NT2/D1 (cell line): ENCODE measurements around the gene FCER1G.

Experiments
- DNase-seq: peaks from one replicate; pipeline ENCODE4 v3.0.0-alpha.2; 2011; ENCODE audit warnings: low read depth, low spot score
- H3K27me3 ChIP-seq: 2 replicates; pipeline ENCODE4 v1.6.0; 2011; ENCODE audit warnings: mild to moderate bottlenecking; ENCODE audit not compliant: insufficient read length, insufficient read depth
- H3K36me3 ChIP-seq: 2 replicates; pipeline ENCODE4 v1.6.1; 2011; ENCODE audit warnings: mild to moderate bottlenecking, low read length, mixed read lengths; ENCODE audit not compliant: insufficient read depth, insufficient read length
- H3K4me1 ChIP-seq: 2 replicates; pipeline ENCODE4 v1.5.1; 2011; ENCODE audit not compliant: insufficient read depth, insufficient read length
- H3K4me3 ChIP-seq: 2 replicates; pipeline ENCODE4 v1.5.1; 2011; ENCODE audit warnings: low read depth; ENCODE audit not compliant: insufficient read length
- H3K9ac ChIP-seq: 2 replicates; pipeline ENCODE4 v1.6.0; 2011; ENCODE audit warnings: low read depth; ENCODE audit not compliant: insufficient read length
- H3K9me3 ChIP-seq: 2 replicates; pipeline ENCODE4 v1.5.1; 2011; ENCODE audit warnings: mild to moderate bottlenecking, low read length; ENCODE audit not compliant: insufficient read depth
- SUZ12 ChIP-seq: IDR thresholded peaks from 2 replicates; pipeline ENCODE4 v1.6.1; 2011; ENCODE audit not compliant: insufficient read length, insufficient read depth; ENCODE audit errors: extremely low read depth
- YY1 ChIP-seq: IDR thresholded peaks from 2 replicates; pipeline ENCODE4 v1.6.1; 2011; ENCODE audit not compliant: insufficient read length, insufficient read depth
- ZNF274 ChIP-seq: IDR thresholded peaks from 2 replicates; pipeline ENCODE4 v1.6.1; 2011; ENCODE audit warnings: mild to moderate bottlenecking, low read depth, low read length

The FCER1G gene

DNA sequence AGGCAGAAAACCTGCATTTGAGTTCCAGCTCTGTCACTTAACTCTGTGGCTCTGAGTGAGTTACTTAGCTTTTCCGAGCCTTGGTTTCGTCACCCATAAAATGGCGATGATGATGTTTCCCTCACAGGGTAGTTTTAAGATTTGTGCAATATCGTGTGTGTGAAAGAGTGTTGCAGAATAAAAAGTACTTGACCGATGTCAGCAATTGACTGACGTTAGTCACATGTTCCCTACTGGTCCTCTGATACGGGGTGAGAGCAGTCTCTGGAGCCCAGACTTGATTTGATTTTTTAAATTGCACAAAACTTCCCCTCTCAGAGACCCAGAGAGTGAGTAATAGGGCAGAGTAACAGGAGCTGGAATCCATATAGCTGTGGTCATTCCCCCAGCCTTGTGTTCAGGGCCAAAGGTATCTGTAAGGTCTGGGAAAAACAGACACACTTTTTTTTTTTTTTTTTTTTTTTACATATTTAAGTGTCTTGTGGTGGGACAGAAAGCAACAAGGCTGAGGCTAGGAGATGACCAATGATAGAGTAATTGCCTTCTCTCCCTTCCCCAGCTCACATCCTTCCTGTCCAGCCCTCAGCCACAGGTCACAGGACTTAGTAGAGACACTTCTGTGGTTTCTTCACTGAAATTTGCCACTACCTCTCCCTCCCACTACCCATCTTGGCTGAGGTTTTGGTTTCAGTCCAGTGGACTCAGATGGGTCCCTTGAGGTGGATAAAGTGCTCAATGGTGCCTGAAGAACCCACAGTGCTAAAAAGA lies 2.0 kb downstream of the FCER1G start:
- TF ChIP-seq SUZ12 (no peak), YY1 (no peak), ZNF274 (no peak)
- no peaks in the 10 kb centered on the region for H3K27me3 ChIP-seq
- DNase-seq = no peak
- H3K36me3 ChIP-seq = peaks cover 36% of the 10 kb centered on the region
- H3K4me3 ChIP-seq = no peak overlapping the region
- no peaks in the 10 kb centered on the region for H3K9me3 ChIP-seq
- H3K9ac ChIP-seq = no peak overlapping the region
- H3K4me1 ChIP-seq = peaks cover 14% of the 10 kb centered on the region

DNA sequence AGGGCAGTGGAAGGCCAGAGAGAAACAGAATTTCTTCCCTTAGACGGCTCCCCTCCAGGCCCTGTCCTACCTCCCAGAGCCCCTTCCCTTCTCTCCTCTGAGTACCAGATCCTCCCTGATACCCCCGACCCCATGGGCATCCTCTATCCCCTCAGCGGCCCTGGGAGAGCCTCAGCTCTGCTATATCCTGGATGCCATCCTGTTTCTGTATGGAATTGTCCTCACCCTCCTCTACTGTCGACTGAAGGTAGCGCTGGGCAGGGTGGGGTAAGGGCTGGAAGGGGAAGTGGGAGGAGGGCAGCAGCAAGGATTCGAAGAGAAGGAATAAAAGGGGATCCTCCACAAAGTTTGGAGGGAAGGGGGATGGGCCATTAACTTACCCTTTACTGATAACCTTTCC lies 2.7 kb downstream of the FCER1G start:
- peaks cover 29% of the 10 kb centered on the region for H3K36me3 ChIP-seq
- H3K4me1 ChIP-seq = peaks cover 14% of the 10 kb centered on the region
- H3K9me3 ChIP-seq = no peaks in the 10 kb centered on the region
- H3K27me3 ChIP-seq = no peaks in the 10 kb centered on the region
- H3K9ac ChIP-seq = no peak overlapping the region
- no peak overlapping the region for H3K4me3 ChIP-seq
- DNase-seq = no peak
- TF ChIP-seq SUZ12 = no peak
- no peak for TF ChIP-seq ZNF274
- no peak for TF ChIP-seq YY1

DNA sequence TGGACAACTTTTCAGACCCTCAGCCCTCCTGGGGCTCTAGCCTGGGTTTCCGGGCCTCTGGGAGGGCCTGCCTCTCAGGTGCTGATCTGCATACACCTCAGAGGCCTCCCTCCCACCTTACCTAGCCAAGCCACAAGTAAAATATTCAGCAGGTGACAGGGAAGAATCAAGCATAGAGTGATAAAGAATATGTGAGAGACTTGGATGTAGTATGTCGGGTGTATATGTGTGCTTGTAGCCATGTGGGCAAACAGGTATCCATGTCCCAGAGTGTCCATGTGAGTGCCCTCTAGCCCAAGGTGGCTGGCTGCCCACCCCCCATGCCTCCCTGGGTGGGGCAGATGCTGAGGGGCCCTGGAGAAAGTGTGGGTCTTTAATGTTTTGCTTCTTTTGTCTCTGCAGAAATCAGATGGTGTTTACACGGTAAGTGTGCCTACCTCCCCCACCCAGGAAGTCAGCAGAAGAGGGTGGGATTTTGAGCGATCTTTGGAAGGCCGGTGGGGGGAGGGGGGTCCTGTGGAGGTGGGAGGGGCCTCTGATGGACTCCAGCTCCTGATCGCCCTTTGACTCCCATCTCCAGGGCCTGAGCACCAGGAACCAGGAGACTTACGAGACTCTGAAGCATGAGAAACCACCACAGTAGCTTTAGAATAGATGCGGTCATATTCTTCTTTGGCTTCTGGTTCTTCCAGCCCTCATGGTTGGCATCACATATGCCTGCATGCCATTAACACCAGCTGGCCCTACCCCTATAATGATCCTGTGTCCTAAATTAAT lies 3.4 kb downstream of the FCER1G start:
- no peak for TF ChIP-seq SUZ12
- TF ChIP-seq ZNF274 = no peak
- TF ChIP-seq YY1 = no peak
- Histone ChIP-seq H3K36me3 (peaks cover 22% of the 10 kb centered on the region), H3K4me3 (no peak overlapping the region), H3K4me1 (peaks cover 14% of the 10 kb centered on the region), H3K9me3 (no peaks in the 10 kb centered on the region), H3K27me3 (no peaks in the 10 kb centered on the region), H3K9ac (no peak overlapping the region)
- no peak for DNase-seq

DNA sequence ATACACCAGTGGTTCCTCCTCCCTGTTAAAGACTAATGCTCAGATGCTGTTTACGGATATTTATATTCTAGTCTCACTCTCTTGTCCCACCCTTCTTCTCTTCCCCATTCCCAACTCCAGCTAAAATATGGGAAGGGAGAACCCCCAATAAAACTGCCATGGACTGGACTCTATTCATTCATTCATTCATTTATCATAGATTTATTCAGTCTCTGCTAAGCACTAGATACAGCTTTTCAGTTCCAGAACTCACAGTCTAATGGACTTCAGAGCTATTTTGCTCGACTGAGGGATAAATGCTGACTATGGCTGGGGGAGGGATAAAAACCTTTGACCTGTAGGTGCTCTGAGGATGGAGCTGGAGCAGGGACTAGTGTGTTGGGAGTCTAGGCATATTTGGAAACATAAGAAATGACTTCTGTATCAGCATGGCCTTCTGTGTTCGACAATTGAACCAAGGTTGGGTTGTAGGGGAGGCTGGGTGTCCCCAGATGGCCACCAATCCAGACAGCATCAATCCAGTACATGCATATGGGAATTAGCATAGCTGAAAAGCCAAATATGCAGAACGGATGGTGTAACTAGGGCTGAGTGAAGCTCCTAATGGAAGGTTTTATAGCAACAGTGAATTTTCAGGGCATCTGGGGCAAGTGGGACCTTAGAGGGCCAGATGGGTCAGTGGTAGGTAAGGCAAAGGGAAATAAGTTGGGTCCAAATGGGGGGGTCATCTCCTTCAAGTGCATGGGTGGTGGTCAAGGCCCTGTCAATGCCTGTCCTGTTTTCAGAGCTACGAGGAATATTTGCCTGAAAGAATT lies 4.2 kb downstream of the FCER1G start:
- H3K9ac ChIP-seq = no peak overlapping the region
- no peaks in the 10 kb centered on the region for H3K27me3 ChIP-seq
- no peaks in the 10 kb centered on the region for H3K9me3 ChIP-seq

GRCh38 chr1:161220002-161220401 lies 4.9 kb downstream of the FCER1G start:
- no peak overlapping the region for H3K4me3 ChIP-seq

More for the DNA sequence above, 4.2 kb downstream of the FCER1G start:
- DNase-seq = no peak
- Histone ChIP-seq H3K4me3 (no peak overlapping the region), H3K4me1 (peaks cover 14% of the 10 kb centered on the region), H3K36me3 (peaks cover 14% of the 10 kb centered on the region)
- TF ChIP-seq SUZ12 (no peak), ZNF274 (no peak), YY1 (no peak)

GRCh38 chr1:161222175-161223019 lies 7.3 kb downstream of the FCER1G start:
- H3K36me3 ChIP-seq = no peaks in the 10 kb centered on the region
- H3K9ac ChIP-seq = no peak overlapping the region
- DNase-seq = no peak
- no peak for TF ChIP-seq YY1
- no peak for TF ChIP-seq ZNF274
- TF ChIP-seq SUZ12 = no peak
- H3K4me3 ChIP-seq = no peak overlapping the region
- no peaks in the 10 kb centered on the region for H3K27me3 ChIP-seq
- H3K4me1 ChIP-seq = peaks cover 17% of the 10 kb centered on the region
- no peaks in the 10 kb centered on the region for H3K9me3 ChIP-seq

More at GRCh38 chr1:161220002-161220401, 4.9 kb downstream of the FCER1G start:
- no peak for TF ChIP-seq SUZ12
- no peak for TF ChIP-seq ZNF274
- no peak for TF ChIP-seq YY1
- Histone ChIP-seq H3K9ac (no peak overlapping the region), H3K9me3 (no peaks in the 10 kb centered on the region), H3K27me3 (no peaks in the 10 kb centered on the region), H3K4me1 (peaks cover 15% of the 10 kb centered on the region), H3K36me3 (peaks cover 8% of the 10 kb centered on the region)
- no peak for DNase-seq
